ENCODE results near the gene CTDSP1. TPM values are rescaled to one million over a fixed set of nuclear protein-coding genes. Genes with fewer than 3 reads are reported as not detected.
A peak's percentile ranks its signal among the peaks of the same experiment; 100 is the strongest.

The CTDSP1 gene
- polyA plus RNA-seq, 1 of the 3 experiments (the other 2 are of a cell fraction) = 88.0 TPM

- H3K9me3 ChIP-seq = no peaks in the 10 kb centered on the region
- H3F3A ChIP-seq (replicated peaks; ENCODE audit: insufficient read depth) = no peaks in the 10 kb centered on the region
- no peaks in the 10 kb centered on the region for H3K79me2 ChIP-seq (ENCODE audit: insufficient read depth)
- ChIA-PET CTCF (interaction anchor here (1.2 to 2.2 kb wide), 2 partner anchors 10 to 17 kb away, joined by 3 to 8 read pairs; no protein-coding TSS in a partner anchor), POLR2A (no interaction called here)
- H4K20me1 ChIP-seq (ENCODE audit: insufficient read depth) = no peaks in the 10 kb centered on the region
- no peak for TF ChIP-seq GATA2 (CRISPR knock-in tag; IDR thresholded peaks at IDR 0.05)
- TF ChIP-seq RCOR1 (IDR thresholded peaks at IDR 0.05; ENCODE audit: low read length) = no peak
- no peak for TF ChIP-seq CTCF (IDR thresholded peaks at IDR 0.05)
- TF ChIP-seq USF2 (IDR thresholded peaks at IDR 0.05; ENCODE audit: borderline replicate concordance, low read depth, low read length) = no peak
- peak; percentile 29; the same call in 1 of the 2 replicates for TF ChIP-seq FOSL2 (IDR thresholded peaks at IDR 0.05; ENCODE audit: borderline replicate concordance, low read depth)
- 0 out of 2 replicates have a peak, but pooled peaks have one; percentile 17 for TF ChIP-seq JUND (IDR thresholded peaks at IDR 0.05)
- TF ChIP-seq GABPA (IDR thresholded peaks at IDR 0.05; ENCODE audit: low read depth) = no peak
- TF ChIP-seq POLR2AphosphoS5 (IDR thresholded peaks at IDR 0.05; ENCODE audit: low read depth, low read length) = no peak
- no peak for TF ChIP-seq CHD2 (IDR thresholded peaks at IDR 0.05; ENCODE audit: low read length, partially characterized antibody)
- no peak for TF ChIP-seq RFX5 (IDR thresholded peaks at IDR 0.05; ENCODE audit: low read length)
- no peak overlapping the region for H3K4me3 ChIP-seq (ENCODE audit: low read depth in 2 of 2, low read length in 1 of 2)
- H3K27me3 ChIP-seq (ENCODE audit: insufficient read depth) = no peaks in the 10 kb centered on the region
- H3K4me2 ChIP-seq = no peak overlapping the region
- WGBS (ENCODE audit: low lambda C conversion rate) = 38% methylated on average over 3 of the region's 3 CpGs
- DNase-seq = no peak
- no peak overlapping the region for H3K9ac ChIP-seq
- no peaks in the 10 kb centered on the region; a peak in 1 of 4 replicates for H3K4me1 ChIP-seq (ENCODE audit: control insufficient read depth in 1 of 2, insufficient read depth in 2 of 2, low read depth in 1 of 2, low read length in 1 of 2)
- H3K36me3 ChIP-seq (replicated peaks in 1 of 2; ENCODE audit: control insufficient read depth in 1 of 2, insufficient read depth in 2 of 2, low read length in 1 of 2) = peaks cover 12 to 16% of the 10 kb centered on the region in 2 experiments
- no peak overlapping the region for H2AFZ ChIP-seq (ENCODE audit: low read depth)
- H3K27ac ChIP-seq (ENCODE audit: low read depth in 2 of 2, low read length in 1 of 2) = no peak overlapping the region
- H3K9me2 ChIP-seq = no peaks in the 10 kb centered on the region
Observed at GRCh38 chr2:218448934-218449333, 49.3 kb downstream of the CTDSP1 start.

GRCh38 chr2:218452079-218452478, 52.4 kb downstream of the CTDSP1 start:
- H3K36me3 ChIP-seq (replicated peaks in 1 of 2; ENCODE audit: control insufficient read depth in 1 of 2, insufficient read depth in 2 of 2, low read length in 1 of 2) = peaks cover 25 to 38% of the 10 kb centered on the region in 2 experiments
- H3K27ac ChIP-seq (ENCODE audit: low read depth in 2 of 2, low read length in 1 of 2) = no peak overlapping the region
- no peak overlapping the region for H3K4me3 ChIP-seq (ENCODE audit: low read depth in 2 of 2, low read length in 1 of 2)
- no peak for DNase-seq
- ChIA-PET CTCF (interaction anchor here (4.6 kb wide), 1 partner anchor 14 kb away, joined by 21 read pairs; no protein-coding TSS in a partner anchor), POLR2A (no interaction called here)
- no peak overlapping the region for H2AFZ ChIP-seq (ENCODE audit: low read depth)
- H3K4me1 ChIP-seq (ENCODE audit: control insufficient read depth in 1 of 2, insufficient read depth in 2 of 2, low read depth in 1 of 2, low read length in 1 of 2) = no peaks in the 10 kb centered on the region; a peak in 1 of 4 replicates
- no peaks in the 10 kb centered on the region for H3K9me3 ChIP-seq
- H3K27me3 ChIP-seq (ENCODE audit: insufficient read depth) = no peaks in the 10 kb centered on the region
- no peak overlapping the region for H3K4me2 ChIP-seq
- 88% methylated on average over 1 of the region's 1 CpG for whole genome bisulfite sequencing (ENCODE audit: low lambda C conversion rate)
- TF ChIP-seq GATA2 (CRISPR knock-in tag; IDR thresholded peaks at IDR 0.05) = no peak
- H3K9ac ChIP-seq = no peak overlapping the region
- no peaks in the 10 kb centered on the region for H3K9me2 ChIP-seq
- H3F3A ChIP-seq (replicated peaks; ENCODE audit: insufficient read depth) = no peaks in the 10 kb centered on the region
- H4K20me1 ChIP-seq (ENCODE audit: insufficient read depth) = no peaks in the 10 kb centered on the region
- no peaks in the 10 kb centered on the region for H3K79me2 ChIP-seq (ENCODE audit: insufficient read depth)

Small RNA genes lying within 50 kb of the gene (small RNA-seq; reads per million reads assigned to genes)
- 263 to 21,865 (median 7,688) reads per million in 7 experiments for gene MIR26B

Other genes with a start within 250 kb of the CTDSP1 start
- not detected in 2 replicates for gene CXCR1, start 232.9 kb upstream of the CTDSP1 start, polyA plus RNA-seq (2012; rRNA removed)
- 319 and 387 TPM in 2 replicates for gene ARPC2, start 182.7 kb upstream of the CTDSP1 start, polyA plus RNA-seq (2012; rRNA removed)
- gene GPBAR1, start 138.9 kb upstream of the CTDSP1 start, polyA plus RNA-seq (2012; rRNA removed) = 0.08 and 0.13 TPM in 2 replicates
- gene AAMP, start 129.7 kb upstream of the CTDSP1 start, polyA plus RNA-seq (2012; rRNA removed) = 223 and 276 TPM in 2 replicates
- 92.2 and 101 TPM in 2 replicates for gene PNKD, start 129.3 kb upstream of the CTDSP1 start, polyA plus RNA-seq (2012; rRNA removed)
- gene TMBIM1, start 107.4 kb upstream of the CTDSP1 start, polyA plus RNA-seq (2012; rRNA removed) = 7.3 and 7.8 TPM in 2 replicates
- 0.18 and 0.26 TPM in 2 replicates for gene CATIP, start 43.0 kb upstream of the CTDSP1 start, polyA plus RNA-seq (2012; rRNA removed)
- 0.26 and 0.31 TPM in 2 replicates for gene SLC11A1, start 17.6 kb upstream of the CTDSP1 start, polyA plus RNA-seq (2012; rRNA removed)
- gene VIL1, start 19.3 kb downstream of the CTDSP1 start, polyA plus RNA-seq (2012; rRNA removed) = under 0.01 and 0.02 TPM in 2 replicates
- gene USP37, start 168.5 kb downstream of the CTDSP1 start, polyA plus RNA-seq (2012; rRNA removed) = 0.95 and 1.4 TPM in 2 replicates
- 36.8 and 40.8 TPM in 2 replicates for gene CNOT9, start 169.0 kb downstream of the CTDSP1 start, polyA plus RNA-seq (2012; rRNA removed)
- gene PLCD4, start 208.0 kb downstream of the CTDSP1 start, polyA plus RNA-seq (2012; rRNA removed) = 8.5 and 11.0 TPM in 2 replicates